Coronary artery (tissue), 2 donors: ENCODE data around the gene TOMM6.
"Not testable (repeated sequence)": the region's sequence is repeated elsewhere in the genome, so short reads cannot be mapped to it uniquely, and the experiment has no call there.

Experiments
- DNase-seq: peaks from one replicate; pipeline ENCODE4 v3.0.0-alpha.2; 2017; ENCODE audit warnings: low spot score
- H3K27ac ChIP-seq, 2 donors: fragments of 200-600 bp; sonication (generic); one replicate each; pipeline ENCODE4 v1.5.1; 2016 to 2019
- H3K4me3 ChIP-seq: fragments of 200-600 bp; sonication (generic); 2 replicates; pipeline ENCODE4 v1.5.1; 2016; ENCODE audit warnings: mild to moderate bottlenecking, moderate library complexity
- CTCF ChIP-seq: fragments of 200-600 bp; sonication (generic); IDR thresholded peaks from one replicate; pipeline ENCODE4 v1.5.1; 2019; ENCODE audit warnings: antibody characterized with exemption

The TOMM6 gene

GRCh38 chr6:41757271-41757670 lies 30.2 kb upstream of the TOMM6 start:
- DNase-seq: no peak
- H3K4me3 ChIP-seq: no peak overlapping the region
- no peak for TF ChIP-seq CTCF
- no peak overlapping the region for H3K27ac ChIP-seq

- H3K4me3 ChIP-seq: no peak overlapping the region
- DNase-seq: no peak
- TF ChIP-seq CTCF: no peak
- no peak overlapping the region for H3K27ac ChIP-seq
Observed at GRCh38 chr6:41757931-41758640, 29.4 kb upstream of the TOMM6 start.

- Histone ChIP-seq H3K27ac (no peak overlapping the region), H3K4me3 (no peak overlapping the region)
- DNase-seq: no peak
- TF ChIP-seq CTCF: no peak
Observed at GRCh38 chr6:41758641-41759035, 28.9 kb upstream of the TOMM6 start.

- TF ChIP-seq CTCF: no peak
- Histone ChIP-seq H3K4me3 (no peak overlapping the region), H3K27ac (no peak overlapping the region)
- DNase-seq: no peak
Observed at GRCh38 chr6:41759106-41759904, 28.2 kb upstream of the TOMM6 start.

GRCh38 chr6:41759905-41760579 lies 27.5 kb upstream of the TOMM6 start:
- Histone ChIP-seq H3K4me3 (no peak overlapping the region), H3K27ac (no peak overlapping the region)
- no peak for DNase-seq
- TF ChIP-seq CTCF: no peak

- TF ChIP-seq CTCF: no peak
- no peak for DNase-seq
Observed at GRCh38 chr6:41763470-41763869, 24.0 kb upstream of the TOMM6 start.

GRCh38 chr6:41766043-41766664 lies 21.3 kb upstream of the TOMM6 start:
- DNase-seq, H3K27ac ChIP-seq, H3K4me3 ChIP-seq: not testable (repeated sequence)

More at GRCh38 chr6:41763470-41763869, 24.0 kb upstream of the TOMM6 start:
- Histone ChIP-seq H3K4me3 (no peak overlapping the region), H3K27ac (no peak overlapping the region)
